Nephron progenitor cell (in vitro differentiated cells): ENCODE results near the gene PDCD7.

Experiments
- DNase-seq: peaks from one replicate; pipeline ENCODE4 v3.0.0; 2021
- H3K27ac Mint-ChIP-seq: 2 replicates; pipeline ENCODE4 v1.8.0; 2021; ENCODE audit warnings: mild to moderate bottlenecking, moderate library complexity, mixed read lengths
- H3K27me3 Mint-ChIP-seq: 2 replicates; pipeline ENCODE4 v1.8.0; 2021; ENCODE audit warnings: mild to moderate bottlenecking, low read depth, mixed read lengths; ENCODE audit not compliant: poor library complexity
- H3K36me3 Mint-ChIP-seq: 2 replicates; pipeline ENCODE4 v1.8.0; 2021; ENCODE audit warnings: low read depth, mixed read lengths
- H3K4me1 Mint-ChIP-seq: 2 replicates; pipeline ENCODE4 v1.8.0; 2021; ENCODE audit warnings: mixed read lengths
- H3K4me3 Mint-ChIP-seq: 2 replicates; pipeline ENCODE4 v1.8.0; 2021; ENCODE audit warnings: mild to moderate bottlenecking, moderate library complexity, mixed read lengths
- H3K9me3 Mint-ChIP-seq: 2 replicates; pipeline ENCODE4 v1.8.0; 2021; ENCODE audit warnings: mild to moderate bottlenecking, moderate library complexity, mixed read lengths
- TF ChIP-seq, protein P1 (sequence below): fragments of 200-600 bp; sonication (generic); IDR thresholded peaks from 2 replicates; pipeline ENCODE4 v1.5.0; 2021; ENCODE audit warnings: antibody characterized with exemption

Gene PDCD7

DNA sequence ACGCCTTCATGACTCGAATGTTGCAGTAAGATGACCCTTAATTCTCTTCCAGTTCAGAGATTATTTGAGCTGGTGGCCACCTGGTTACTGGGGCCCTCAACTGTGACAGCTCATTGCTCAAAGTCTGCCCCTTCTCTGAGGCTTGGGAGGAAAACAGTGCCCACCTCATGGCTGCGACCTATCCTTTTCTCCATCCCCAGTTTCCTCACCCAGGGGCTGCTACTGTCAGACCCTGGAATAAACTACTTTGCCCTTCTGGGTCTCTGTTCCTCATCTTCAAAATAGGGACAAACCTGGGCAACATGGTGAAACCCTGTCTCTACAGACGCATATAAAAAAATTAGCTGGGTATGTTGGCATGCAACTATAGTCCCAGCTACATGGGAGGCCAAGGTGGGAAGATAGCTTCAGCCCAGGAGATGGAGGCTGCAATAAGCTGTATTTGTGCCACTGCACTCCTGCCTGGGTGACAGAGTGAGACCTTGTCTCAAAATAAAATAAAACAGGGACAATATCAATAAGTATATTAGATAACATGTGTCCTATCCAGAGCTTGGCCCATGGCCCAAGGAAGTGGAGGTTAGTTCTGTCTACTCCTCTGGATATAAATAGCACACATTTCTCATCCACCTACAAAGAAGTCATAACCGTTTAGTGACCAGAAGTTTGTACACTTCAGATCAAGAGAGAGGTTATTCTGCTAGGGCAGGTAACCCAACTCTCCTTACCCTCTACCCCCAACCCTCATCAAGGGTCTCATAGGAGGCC is 63.6 kb downstream of the PDCD7 start:
- no peak for DNase-seq
- TF ChIP-seq, protein P1, sequence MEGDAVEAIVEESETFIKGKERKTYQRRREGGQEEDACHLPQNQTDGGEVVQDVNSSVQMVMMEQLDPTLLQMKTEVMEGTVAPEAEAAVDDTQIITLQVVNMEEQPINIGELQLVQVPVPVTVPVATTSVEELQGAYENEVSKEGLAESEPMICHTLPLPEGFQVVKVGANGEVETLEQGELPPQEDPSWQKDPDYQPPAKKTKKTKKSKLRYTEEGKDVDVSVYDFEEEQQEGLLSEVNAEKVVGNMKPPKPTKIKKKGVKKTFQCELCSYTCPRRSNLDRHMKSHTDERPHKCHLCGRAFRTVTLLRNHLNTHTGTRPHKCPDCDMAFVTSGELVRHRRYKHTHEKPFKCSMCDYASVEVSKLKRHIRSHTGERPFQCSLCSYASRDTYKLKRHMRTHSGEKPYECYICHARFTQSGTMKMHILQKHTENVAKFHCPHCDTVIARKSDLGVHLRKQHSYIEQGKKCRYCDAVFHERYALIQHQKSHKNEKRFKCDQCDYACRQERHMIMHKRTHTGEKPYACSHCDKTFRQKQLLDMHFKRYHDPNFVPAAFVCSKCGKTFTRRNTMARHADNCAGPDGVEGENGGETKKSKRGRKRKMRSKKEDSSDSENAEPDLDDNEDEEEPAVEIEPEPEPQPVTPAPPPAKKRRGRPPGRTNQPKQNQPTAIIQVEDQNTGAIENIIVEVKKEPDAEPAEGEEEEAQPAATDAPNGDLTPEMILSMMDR: no peak
- H3K4me1 Mint-ChIP-seq: peaks cover 68% of the 10 kb centered on the region
- peaks cover 15% of the 10 kb centered on the region for H3K27me3 Mint-ChIP-seq
- H3K36me3 Mint-ChIP-seq: no peaks in the 10 kb centered on the region
- peak overlapping the region; percentile 28 for H3K4me3 Mint-ChIP-seq
- H3K27ac Mint-ChIP-seq: peak overlapping the region; percentile 36
- peaks cover 13% of the 10 kb centered on the region for H3K9me3 Mint-ChIP-seq

DNA sequence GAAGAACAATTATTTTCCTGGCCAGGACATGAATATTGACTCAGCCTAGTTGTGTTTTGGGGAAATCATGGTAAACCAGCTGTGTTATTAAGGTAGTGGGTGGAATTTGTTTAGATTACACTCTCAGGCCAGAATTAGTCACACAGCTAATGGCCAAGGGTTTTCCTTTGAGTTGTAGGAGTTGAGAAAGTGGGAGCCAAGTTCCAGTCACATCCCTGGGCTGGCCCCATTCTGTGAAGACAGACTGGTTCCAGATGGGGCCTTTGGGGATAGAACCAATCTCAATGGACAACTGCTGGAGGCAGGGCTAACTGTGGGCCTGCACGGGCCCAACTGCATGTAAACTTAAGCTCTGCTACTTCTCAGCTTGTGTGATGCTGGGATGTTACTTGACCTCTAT is 64.4 kb downstream of the PDCD7 start:
- H3K4me3 Mint-ChIP-seq: no peak overlapping the region
- peak overlapping the region; percentile 36 for H3K27ac Mint-ChIP-seq
- peaks cover 15% of the 10 kb centered on the region for H3K27me3 Mint-ChIP-seq
- H3K4me1 Mint-ChIP-seq: peaks cover 70% of the 10 kb centered on the region
- H3K36me3 Mint-ChIP-seq: no peaks in the 10 kb centered on the region
- H3K9me3 Mint-ChIP-seq: peaks cover 13% of the 10 kb centered on the region
- TF ChIP-seq, protein P1: no peak
- no peak for DNase-seq

- Mint-ChIP-seq H3K4me3 (peak overlapping the region; percentile 79), H3K27me3 (peaks cover 11% of the 10 kb centered on the region), H3K9me3 (peaks cover 5% of the 10 kb centered on the region), H3K27ac (peak overlapping the region; percentile 21), H3K4me1 (peaks cover 75% of the 10 kb centered on the region), H3K36me3 (no peaks in the 10 kb centered on the region)
- DNase-seq: no peak
- TF ChIP-seq, protein P1: no peak
These were observed 65.2 kb downstream of the PDCD7 start for GRCh38 chr15:65068403-65068788.

GRCh38 chr15:65067645-65068402 is 65.8 kb downstream of the PDCD7 start, which contains the start of gene RASL12:
TSS of gene RASL12 (minus strand) at chr15:65067991. CDS start at chr15:65067835, 156 bp downstream.
- TF ChIP-seq, protein P1: no peak
- DNase-seq: peak; percentile 75
- Mint-ChIP-seq H3K4me3 (peak within 1 kb of the TSS; percentile 88), H3K27me3 (peaks cover 10% of the 10 kb centered on the region), H3K4me1 (peaks cover 80% of the 10 kb centered on the region), H3K9me3 (peaks cover 1% of the 10 kb centered on the region), H3K36me3 (no peaks in the 10 kb centered on the region), H3K27ac (peak within 1 kb of the TSS; percentile 21)
